GM12892 (cell line): ENCODE results near the gene ACTRT3.

ENCODE experiments used
- POLR2A ChIP-seq: IDR thresholded peaks from 2 replicates; pipeline ENCODE4 v1.6.1; 2011; ENCODE audit warnings: low read depth, low read length, control low read depth
- POLR2AphosphoS5 ChIP-seq: IDR thresholded peaks from 2 replicates; pipeline ENCODE4 v1.6.1; 2011; ENCODE audit warnings: low read depth, low read length, control low read depth
- TAF1 ChIP-seq: IDR thresholded peaks from 2 replicates; pipeline ENCODE4 v1.6.1; 2011; ENCODE audit warnings: low read depth, mild to moderate bottlenecking, control low read depth, low read length, borderline replicate concordance

- TF ChIP-seq POLR2AphosphoS5 (no peak), TAF1 (no peak), POLR2A (no peak)
These were observed 22.4 kb downstream of the ACTRT3 start for GRCh38 chr3:169746924-169747323.
